Upper lobe of right lung (tissue), 1 donor: ENCODE measurements around the gene SPIRE1. TPM values are rescaled to one million over a fixed set of nuclear protein-coding genes. Genes with fewer than 3 reads are reported as not detected.

Experiments used
- ATAC-seq: fragments of 200-7000 bp; cut with Tn5 transposase; one replicate; pipeline ENCODE4 v1.9.1; 2020; ENCODE audit warnings: mild to moderate bottlenecking, moderate library complexity
- DNase-seq: peaks from one replicate; pipeline ENCODE4 v3.0.0-alpha.2; 2020
- H3K27ac ChIP-seq: fragments of 200-600 bp; one replicate; pipeline ENCODE4 v1.8.0; 2022
- H3K27me3 ChIP-seq: fragments of 200-600 bp; one replicate; pipeline ENCODE4 v1.8.0; 2022; ENCODE audit warnings: mild to moderate bottlenecking
- H3K36me3 ChIP-seq: fragments of 200-600 bp; one replicate; pipeline ENCODE4 v1.8.0; 2022
- H3K4me1 ChIP-seq: fragments of 200-600 bp; one replicate; pipeline ENCODE4 v1.8.0; 2022
- H3K4me3 ChIP-seq: fragments of 200-600 bp; one replicate; pipeline ENCODE4 v1.8.0; 2022; ENCODE audit warnings: mild to moderate bottlenecking
- H3K9me3 ChIP-seq: fragments of 200-600 bp; one replicate; pipeline ENCODE4 v1.8.0; 2022
- CTCF ChIP-seq: fragments of 200-600 bp; IDR thresholded peaks from one replicate; pipeline ENCODE4 v1.8.0; 2022; ENCODE audit warnings: antibody characterized with exemption
- intact Hi-C: fragments of 100-400 bp; cut with DNase I; formaldehyde crosslinking; loops from one replicate; pipeline ENCODE4 v1.11.0; 2022
- total RNA-seq: library from RNA; stranded (reverse); fragmentation: NEBNext Ultra II Directional; extraction: Animal tissue kit (Norgen Biotek cat#: 25700); gene quantifications from one replicate; pipeline ENCODE4 v1.2.1, GENCODE V29; 2021
- donor health status: DM: no; HTN: yes; CAD: no; lungs with severe emphysema.

The SPIRE1 gene
- total RNA-seq, 1 donor from 2014 or later = 48.2 TPM

DNA sequence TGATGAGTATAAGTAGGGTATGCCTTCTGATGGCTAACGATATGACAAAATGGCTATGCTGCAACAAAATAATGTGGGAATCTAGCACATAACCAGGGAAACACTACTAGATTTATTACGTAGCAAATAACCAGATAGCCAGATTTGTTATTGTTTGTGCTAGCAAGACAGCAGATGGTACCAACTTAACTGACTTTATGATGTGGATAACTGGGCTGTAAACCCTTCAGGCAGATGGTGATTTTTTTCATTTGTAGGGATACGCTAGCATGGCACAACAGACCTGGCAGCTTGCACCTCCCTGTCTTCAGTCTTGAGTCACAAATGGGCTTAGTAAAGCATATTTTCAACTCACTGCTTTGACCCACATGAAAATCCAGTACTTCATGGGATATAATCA is 201.5 kb downstream of the SPIRE1 start:
- Histone ChIP-seq H3K36me3 (peaks cover 29% of the 10 kb centered on the region), H3K27me3 (no peaks in the 10 kb centered on the region), H3K4me1 (no peaks in the 10 kb centered on the region), H3K27ac (no peak overlapping the region), H3K9me3 (no peaks in the 10 kb centered on the region), H3K4me3 (no peak overlapping the region)
- intact Hi-C loops = no loop called here
- no peak for DNase-seq
- ATAC-seq = no peak
- TF ChIP-seq CTCF = no peak

GRCh38 chr18:12455496-12455895 is 202.4 kb downstream of the SPIRE1 start:
- Histone ChIP-seq H3K4me1 (no peaks in the 10 kb centered on the region), H3K9me3 (no peaks in the 10 kb centered on the region), H3K4me3 (no peak overlapping the region), H3K27me3 (no peaks in the 10 kb centered on the region), H3K36me3 (peaks cover 22% of the 10 kb centered on the region), H3K27ac (no peak overlapping the region)
- TF ChIP-seq CTCF = no peak
- DNase-seq (no peak), ATAC-seq (no peak)
- intact Hi-C loops = no loop called here

- Histone ChIP-seq H3K27me3 (no peaks in the 10 kb centered on the region), H3K27ac (no peak overlapping the region), H3K9me3 (no peaks in the 10 kb centered on the region), H3K4me3 (no peak overlapping the region), H3K36me3 (peaks cover 25% of the 10 kb centered on the region), H3K4me1 (no peaks in the 10 kb centered on the region)
- no peak for DNase-seq
- intact Hi-C loops = no loop called here
- TF ChIP-seq CTCF = no peak
- no peak for ATAC-seq
Measured at GRCh38 chr18:12452784-12453183, 205.1 kb downstream of the SPIRE1 start.

- no peaks in the 10 kb centered on the region for H3K27me3 ChIP-seq
- no peaks in the 10 kb centered on the region for H3K9me3 ChIP-seq
- ATAC-seq (no peak), DNase-seq (no peak)
- intact Hi-C loops = no loop called here
- no peak overlapping the region for H3K27ac ChIP-seq
- H3K36me3 ChIP-seq = peaks cover 25% of the 10 kb centered on the region
- H3K4me1 ChIP-seq = no peaks in the 10 kb centered on the region
- H3K4me3 ChIP-seq = no peak overlapping the region
- no peak for TF ChIP-seq CTCF
Measured at GRCh38 chr18:12451428-12451827, 206.5 kb downstream of the SPIRE1 start.

GRCh38 chr18:12449051-12449785 is 208.7 kb downstream of the SPIRE1 start:
- Histone ChIP-seq H3K9me3 (no peaks in the 10 kb centered on the region), H3K27ac (no peak overlapping the region), H3K4me1 (no peaks in the 10 kb centered on the region), H3K27me3 (no peaks in the 10 kb centered on the region), H3K4me3 (no peak overlapping the region), H3K36me3 (peaks cover 25% of the 10 kb centered on the region)
- DNase-seq (no peak), ATAC-seq (no peak)
- intact Hi-C loops = no loop called here
- TF ChIP-seq CTCF = no peak

- H3K36me3 ChIP-seq = peaks cover 13% of the 10 kb centered on the region
- no peak for TF ChIP-seq CTCF
- no peak overlapping the region for H3K27ac ChIP-seq
- intact Hi-C loops = no loop called here
- no peak for ATAC-seq
- DNase-seq = no peak
- H3K4me3 ChIP-seq = no peak overlapping the region
- no peaks in the 10 kb centered on the region for H3K4me1 ChIP-seq
- no peaks in the 10 kb centered on the region for H3K27me3 ChIP-seq
- no peaks in the 10 kb centered on the region for H3K9me3 ChIP-seq
Measured at GRCh38 chr18:12445554-12445953, 212.4 kb downstream of the SPIRE1 start.
